A673 (cell line): ENCODE measurements around the gene IFITM2.

Experiments used
- CTCF ChIP-seq: fragments of 300-800, 200-600 bp; sonication (generic); conservative IDR thresholded peaks from 2 replicates; pipeline ENCODE4 v1.5.1; 2017; ENCODE audit warnings: low read depth, mild to moderate bottlenecking, antibody characterized with exemption, low read length, moderate library complexity, mixed read lengths
- EZH2 ChIP-seq: fragments of 200-600 bp; sonication (generic); IDR thresholded peaks from 2 replicates; pipeline ENCODE4 v1.6.1; 2017; ENCODE audit warnings: borderline replicate concordance, low read depth, mild to moderate bottlenecking, mixed read lengths, antibody characterized with exemption, low read length; ENCODE audit not compliant: poor library complexity, severe bottlenecking

- TF ChIP-seq CTCF = no peak
- no peak for TF ChIP-seq EZH2
These were observed 49.0 kb downstream of the IFITM2 start for GRCh38 chr11:356610-357009.
